Activated T-helper 2 cell treated with anti-CD3 and anti-CD28 coated beads, Interferon-gamma antibody, Interleukin-2, Interleukin-4, amounts not matched to agents 10 μg/mL and 5 μg/mL and 100 μg/mL, durations not matched to agents 14 hours and 24 hours and 36 hours (primary cell): ENCODE data around the gene SYNPO. TPM values are rescaled to one million over a fixed set of nuclear protein-coding genes. Genes with fewer than 3 reads are reported as not detected.
A peak's percentile ranks its signal among the peaks of the same experiment; 100 is the strongest.

Experiments used
- DNase-seq: peaks from one replicate; pipeline ENCODE4 v3.0.0; 2021; ENCODE audit warnings: low spot score
- H3K27ac Mint-ChIP-seq: one replicate; pipeline ENCODE4 v1.8.0; 2021; ENCODE audit warnings: mixed read lengths
- H3K27me3 Mint-ChIP-seq: one replicate; pipeline ENCODE4 v1.8.0; 2021; ENCODE audit warnings: low read depth, mixed read lengths
- H3K36me3 Mint-ChIP-seq: one replicate; pipeline ENCODE4 v1.8.0; 2021; ENCODE audit warnings: low read depth, mixed read lengths
- H3K4me1 Mint-ChIP-seq: one replicate; pipeline ENCODE4 v1.8.0; 2021; ENCODE audit warnings: low read depth, mixed read lengths
- H3K4me3 Mint-ChIP-seq: one replicate; pipeline ENCODE4 v1.8.0; 2021; ENCODE audit warnings: low read depth, mild to moderate bottlenecking, moderate library complexity, mixed read lengths
- H3K9me3 Mint-ChIP-seq: one replicate; pipeline ENCODE4 v1.8.0; 2021; ENCODE audit warnings: mixed read lengths
- intact Hi-C: fragments of 100-400 bp; cut with micrococcal nuclease; formaldehyde crosslinking; loops from one replicate; pipeline ENCODE4 v1.15.1; 2023
- total RNA-seq: library from RNA; stranded (reverse); gene quantifications from 2 replicates; pipeline ENCODE4 v1.2.3, GENCODE V29; 2022

The SYNPO gene
- total RNA-seq, 1 donor from 2014 or later, result 0.11 TPM

- intact Hi-C loops, result no loop called here
- Mint-ChIP-seq H3K9me3 (no peaks in the 10 kb centered on the region), H3K27me3 (peaks cover 15% of the 10 kb centered on the region), H3K27ac (no peak overlapping the region), H3K4me3 (no peak overlapping the region), H3K36me3 (no peaks in the 10 kb centered on the region), H3K4me1 (peaks cover 4% of the 10 kb centered on the region)
- DNase-seq, result no peak
Observed at GRCh38 chr5:150661821-150662596, 21.5 kb downstream of the SYNPO start.

- H3K27me3 Mint-ChIP-seq, result peaks cover 12% of the 10 kb centered on the region
- no peaks in the 10 kb centered on the region for H3K4me1 Mint-ChIP-seq
- no peak overlapping the region for H3K4me3 Mint-ChIP-seq
- H3K9me3 Mint-ChIP-seq, result no peaks in the 10 kb centered on the region
- intact Hi-C loops, result no loop called here
- DNase-seq, result no peak
- H3K36me3 Mint-ChIP-seq, result no peaks in the 10 kb centered on the region
- H3K27ac Mint-ChIP-seq, result no peak overlapping the region
Observed at GRCh38 chr5:150662731-150663516, 22.5 kb downstream of the SYNPO start.

- Mint-ChIP-seq H3K9me3 (no peaks in the 10 kb centered on the region), H3K27me3 (peaks cover 12% of the 10 kb centered on the region), H3K4me3 (no peak overlapping the region), H3K27ac (no peak overlapping the region), H3K36me3 (no peaks in the 10 kb centered on the region), H3K4me1 (no peaks in the 10 kb centered on the region)
- intact Hi-C loops, result no loop called here
- no peak for DNase-seq
Observed at GRCh38 chr5:150663936-150664335, 23.5 kb downstream of the SYNPO start.

GRCh38 chr5:150665044-150665443 lies 24.6 kb downstream of the SYNPO start:
- intact Hi-C loops, result no loop called here
- Mint-ChIP-seq H3K4me3 (no peak overlapping the region), H3K27ac (no peak overlapping the region), H3K4me1 (no peaks in the 10 kb centered on the region), H3K36me3 (no peaks in the 10 kb centered on the region), H3K27me3 (peaks cover 13% of the 10 kb centered on the region), H3K9me3 (no peaks in the 10 kb centered on the region)
- DNase-seq, result no peak

- H3K36me3 Mint-ChIP-seq, result no peaks in the 10 kb centered on the region
- H3K4me3 Mint-ChIP-seq, result peak overlapping the region; percentile 16
- intact Hi-C loops, result no loop called here
- DNase-seq, result no peak
- peaks cover 27% of the 10 kb centered on the region for H3K27me3 Mint-ChIP-seq
- H3K4me1 Mint-ChIP-seq, result peaks cover 7% of the 10 kb centered on the region
- no peak overlapping the region for H3K27ac Mint-ChIP-seq
- no peaks in the 10 kb centered on the region for H3K9me3 Mint-ChIP-seq
Observed at GRCh38 chr5:150670275-150670947, 30.0 kb downstream of the SYNPO start.

GRCh38 chr5:150670948-150671310 lies 30.5 kb downstream of the SYNPO start:
- Mint-ChIP-seq H3K4me3 (peak overlapping the region; percentile 16), H3K9me3 (no peaks in the 10 kb centered on the region), H3K36me3 (no peaks in the 10 kb centered on the region), H3K4me1 (peaks cover 7% of the 10 kb centered on the region), H3K27me3 (peaks cover 27% of the 10 kb centered on the region), H3K27ac (no peak overlapping the region)
- no peak for DNase-seq
- intact Hi-C loops, result no loop called here

- DNase-seq, result no peak
- Mint-ChIP-seq H3K4me1 (peaks cover 7% of the 10 kb centered on the region), H3K27me3 (peaks cover 27% of the 10 kb centered on the region), H3K27ac (no peak overlapping the region), H3K9me3 (no peaks in the 10 kb centered on the region), H3K36me3 (no peaks in the 10 kb centered on the region), H3K4me3 (peak overlapping the region; percentile 67)
- intact Hi-C loops, result no loop called here
Observed at GRCh38 chr5:150671509-150672236, 31.2 kb downstream of the SYNPO start.

GRCh38 chr5:150672237-150672883 lies 31.9 kb downstream of the SYNPO start:
- H3K9me3 Mint-ChIP-seq, result no peaks in the 10 kb centered on the region
- H3K4me1 Mint-ChIP-seq, result peaks cover 7% of the 10 kb centered on the region
- H3K27me3 Mint-ChIP-seq, result peaks cover 27% of the 10 kb centered on the region
- H3K36me3 Mint-ChIP-seq, result no peaks in the 10 kb centered on the region
- no peak overlapping the region for H3K27ac Mint-ChIP-seq
- peak overlapping the region; percentile 67 for H3K4me3 Mint-ChIP-seq
- no peak for DNase-seq
- intact Hi-C loops, result no loop called here

GRCh38 chr5:150672884-150673275 lies 32.4 kb downstream of the SYNPO start:
- no peaks in the 10 kb centered on the region for H3K36me3 Mint-ChIP-seq
- peaks cover 27% of the 10 kb centered on the region for H3K27me3 Mint-ChIP-seq
- H3K4me1 Mint-ChIP-seq, result peaks cover 7% of the 10 kb centered on the region
- no peak for DNase-seq
- H3K9me3 Mint-ChIP-seq, result no peaks in the 10 kb centered on the region
- no peak overlapping the region for H3K4me3 Mint-ChIP-seq
- intact Hi-C loops, result no loop called here
- H3K27ac Mint-ChIP-seq, result no peak overlapping the region

GRCh38 chr5:150674341-150674821 lies 33.9 kb downstream of the SYNPO start:
- no peak for DNase-seq
- Mint-ChIP-seq H3K4me1 (peaks cover 7% of the 10 kb centered on the region), H3K27me3 (peaks cover 27% of the 10 kb centered on the region), H3K27ac (no peak overlapping the region), H3K4me3 (no peak overlapping the region), H3K36me3 (no peaks in the 10 kb centered on the region), H3K9me3 (no peaks in the 10 kb centered on the region)
- intact Hi-C loops, result no loop called here

GRCh38 chr5:150675069-150675468 lies 34.6 kb downstream of the SYNPO start:
- H3K9me3 Mint-ChIP-seq, result no peaks in the 10 kb centered on the region
- H3K4me3 Mint-ChIP-seq, result no peak overlapping the region
- DNase-seq, result no peak
- H3K27ac Mint-ChIP-seq, result no peak overlapping the region
- peaks cover 24% of the 10 kb centered on the region for H3K27me3 Mint-ChIP-seq
- H3K36me3 Mint-ChIP-seq, result no peaks in the 10 kb centered on the region
- H3K4me1 Mint-ChIP-seq, result peaks cover 7% of the 10 kb centered on the region
- intact Hi-C loops, result no loop called here

GRCh38 chr5:150676578-150676977 lies 36.1 kb downstream of the SYNPO start:
- H3K27ac Mint-ChIP-seq, result no peak overlapping the region
- no peak overlapping the region for H3K4me3 Mint-ChIP-seq
- peaks cover 11% of the 10 kb centered on the region for H3K27me3 Mint-ChIP-seq

More at GRCh38 chr5:150676578-150676977, 36.1 kb downstream of the SYNPO start:
- Mint-ChIP-seq H3K9me3 (no peaks in the 10 kb centered on the region), H3K4me1 (peaks cover 4% of the 10 kb centered on the region), H3K36me3 (no peaks in the 10 kb centered on the region)
- intact Hi-C loops, result no loop called here
- no peak for DNase-seq
